ENCODE results near the gene PELI2.

Gene PELI2

GRCh38 chr14:56099081-56099797 is 19.0 kb upstream of the PELI2 start (continued):
- no peak for TF ChIP-seq ZBTB1 (tag by site-specific recombination; IDR thresholded peaks at IDR 0.05)
- TF ChIP-seq ZNF629 (tag by site-specific recombination; IDR thresholded peaks at IDR 0.05) = no peak

GRCh38 chr14:56100556-56100955 is 17.7 kb upstream of the PELI2 start:
- Histone ChIP-seq H3K27ac (ENCODE audit: extremely low read depth, low read depth, low read length) (no peak overlapping the region), H3K36me3 (ENCODE audit: control insufficient read depth in 2 of 2, insufficient read depth in 1 of 2, low read length in 2 of 2) (no peaks in the 10 kb centered on the region), H3K4me3 (ENCODE audit: low read depth, low read length) (no peak overlapping the region), H3K4me1 (ENCODE audit: control insufficient read depth, insufficient read depth, low read length) (no peaks in the 10 kb centered on the region), H3K9me3 (ENCODE audit: control insufficient read depth, insufficient read depth, low read depth, low read length) (no peaks in the 10 kb centered on the region)
- no peak for TF ChIP-seq PRDM1 (tag by site-specific recombination; IDR thresholded peaks at IDR 0.05)
- TF ChIP-seq, protein P1, sequence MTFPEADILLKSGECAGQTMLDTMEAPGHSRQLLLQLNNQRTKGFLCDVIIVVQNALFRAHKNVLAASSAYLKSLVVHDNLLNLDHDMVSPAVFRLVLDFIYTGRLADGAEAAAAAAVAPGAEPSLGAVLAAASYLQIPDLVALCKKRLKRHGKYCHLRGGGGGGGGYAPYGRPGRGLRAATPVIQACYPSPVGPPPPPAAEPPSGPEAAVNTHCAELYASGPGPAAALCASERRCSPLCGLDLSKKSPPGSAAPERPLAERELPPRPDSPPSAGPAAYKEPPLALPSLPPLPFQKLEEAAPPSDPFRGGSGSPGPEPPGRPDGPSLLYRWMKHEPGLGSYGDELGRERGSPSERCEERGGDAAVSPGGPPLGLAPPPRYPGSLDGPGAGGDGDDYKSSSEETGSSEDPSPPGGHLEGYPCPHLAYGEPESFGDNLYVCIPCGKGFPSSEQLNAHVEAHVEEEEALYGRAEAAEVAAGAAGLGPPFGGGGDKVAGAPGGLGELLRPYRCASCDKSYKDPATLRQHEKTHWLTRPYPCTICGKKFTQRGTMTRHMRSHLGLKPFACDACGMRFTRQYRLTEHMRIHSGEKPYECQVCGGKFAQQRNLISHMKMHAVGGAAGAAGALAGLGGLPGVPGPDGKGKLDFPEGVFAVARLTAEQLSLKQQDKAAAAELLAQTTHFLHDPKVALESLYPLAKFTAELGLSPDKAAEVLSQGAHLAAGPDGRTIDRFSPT (tag by site-specific recombination; IDR thresholded peaks at IDR 0.05) = no peak
- no peak for TF ChIP-seq ZNF140 (tag by site-specific recombination; IDR thresholded peaks at IDR 0.05)
- TF ChIP-seq ZBTB49 (tag by site-specific recombination; IDR thresholded peaks at IDR 0.05; ENCODE audit: low read depth) = no peak
- no peak for TF ChIP-seq ZFP37 (tag by site-specific recombination; IDR thresholded peaks at IDR 0.05)
- TF ChIP-seq KLF10 (tag by site-specific recombination; IDR thresholded peaks at IDR 0.05) = no peak
- no peak for TF ChIP-seq ZNF146 (tag by site-specific recombination; IDR thresholded peaks at IDR 0.05)
- no peak for TF ChIP-seq ZNF155 (tag by site-specific recombination; IDR thresholded peaks at IDR 0.05)
- TF ChIP-seq ZNF354C (tag by site-specific recombination; IDR thresholded peaks at IDR 0.05; ENCODE audit: borderline replicate concordance, low read depth) = no peak
- TF ChIP-seq, protein P2, sequence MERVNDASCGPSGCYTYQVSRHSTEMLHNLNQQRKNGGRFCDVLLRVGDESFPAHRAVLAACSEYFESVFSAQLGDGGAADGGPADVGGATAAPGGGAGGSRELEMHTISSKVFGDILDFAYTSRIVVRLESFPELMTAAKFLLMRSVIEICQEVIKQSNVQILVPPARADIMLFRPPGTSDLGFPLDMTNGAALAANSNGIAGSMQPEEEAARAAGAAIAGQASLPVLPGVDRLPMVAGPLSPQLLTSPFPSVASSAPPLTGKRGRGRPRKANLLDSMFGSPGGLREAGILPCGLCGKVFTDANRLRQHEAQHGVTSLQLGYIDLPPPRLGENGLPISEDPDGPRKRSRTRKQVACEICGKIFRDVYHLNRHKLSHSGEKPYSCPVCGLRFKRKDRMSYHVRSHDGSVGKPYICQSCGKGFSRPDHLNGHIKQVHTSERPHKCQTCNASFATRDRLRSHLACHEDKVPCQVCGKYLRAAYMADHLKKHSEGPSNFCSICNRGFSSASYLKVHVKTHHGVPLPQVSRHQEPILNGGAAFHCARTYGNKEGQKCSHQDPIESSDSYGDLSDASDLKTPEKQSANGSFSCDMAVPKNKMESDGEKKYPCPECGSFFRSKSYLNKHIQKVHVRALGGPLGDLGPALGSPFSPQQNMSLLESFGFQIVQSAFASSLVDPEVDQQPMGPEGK (tag by site-specific recombination; IDR thresholded peaks at IDR 0.05) = no peak
- TF ChIP-seq ZNF514 (tag by site-specific recombination; IDR thresholded peaks at IDR 0.05) = no peak
- TF ChIP-seq SALL2 (tag by site-specific recombination; IDR thresholded peaks at IDR 0.05; ENCODE audit: borderline replicate concordance) = no peak
- TF ChIP-seq ZBTB8A (tag by site-specific recombination; IDR thresholded peaks at IDR 0.05) = no peak
- ChIA-PET POLR2A (no interaction called here), CTCF (interaction anchor here (0.6 kb wide), 1 partner anchor 18 kb away, joined by 5 read pairs; the partner anchor contains the start of gene PELI2)

- no peak overlapping the region for H3K4me3 ChIP-seq (ENCODE audit: low read depth, low read length)
- CTCF ChIA-PET = interaction anchor here (0.6 kb wide), 1 partner anchor 1023 kb away, joined by 4 read pairs; no protein-coding TSS in a partner anchor
- POLR2A ChIA-PET = no interaction called here
- H3K9me3 ChIP-seq (ENCODE audit: control insufficient read depth, insufficient read depth, low read depth, low read length) = no peaks in the 10 kb centered on the region
- no peaks in the 10 kb centered on the region for H3K4me1 ChIP-seq (ENCODE audit: control insufficient read depth, insufficient read depth, low read length)
- no peak overlapping the region for H3K27ac ChIP-seq (ENCODE audit: extremely low read depth, low read depth, low read length)
- H3K36me3 ChIP-seq (ENCODE audit: control insufficient read depth in 2 of 2, insufficient read depth in 1 of 2, low read length in 2 of 2) = no peaks in the 10 kb centered on the region
- TF ChIP-seq, protein P3, sequence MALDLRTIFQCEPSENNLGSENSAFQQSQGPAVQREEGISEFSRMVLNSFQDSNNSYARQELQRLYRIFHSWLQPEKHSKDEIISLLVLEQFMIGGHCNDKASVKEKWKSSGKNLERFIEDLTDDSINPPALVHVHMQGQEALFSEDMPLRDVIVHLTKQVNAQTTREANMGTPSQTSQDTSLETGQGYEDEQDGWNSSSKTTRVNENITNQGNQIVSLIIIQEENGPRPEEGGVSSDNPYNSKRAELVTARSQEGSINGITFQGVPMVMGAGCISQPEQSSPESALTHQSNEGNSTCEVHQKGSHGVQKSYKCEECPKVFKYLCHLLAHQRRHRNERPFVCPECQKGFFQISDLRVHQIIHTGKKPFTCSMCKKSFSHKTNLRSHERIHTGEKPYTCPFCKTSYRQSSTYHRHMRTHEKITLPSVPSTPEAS (tag by site-specific recombination; IDR thresholded peaks at IDR 0.05) = no peak
- TF ChIP-seq, protein P4, sequence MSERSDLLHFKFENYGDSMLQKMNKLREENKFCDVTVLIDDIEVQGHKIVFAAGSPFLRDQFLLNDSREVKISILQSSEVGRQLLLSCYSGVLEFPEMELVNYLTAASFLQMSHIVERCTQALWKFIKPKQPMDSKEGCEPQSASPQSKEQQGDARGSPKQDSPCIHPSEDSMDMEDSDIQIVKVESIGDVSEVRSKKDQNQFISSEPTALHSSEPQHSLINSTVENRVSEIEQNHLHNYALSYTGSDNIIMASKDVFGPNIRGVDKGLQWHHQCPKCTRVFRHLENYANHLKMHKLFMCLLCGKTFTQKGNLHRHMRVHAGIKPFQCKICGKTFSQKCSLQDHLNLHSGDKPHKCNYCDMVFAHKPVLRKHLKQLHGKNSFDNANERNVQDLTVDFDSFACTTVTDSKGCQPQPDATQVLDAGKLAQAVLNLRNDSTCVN (tag by site-specific recombination; optimal IDR thresholded peaks at IDR 0.05) = no peak
- TF ChIP-seq GFI1B (tag by site-specific recombination; IDR thresholded peaks at IDR 0.05) (no peak), ZNF623 (tag by site-specific recombination; IDR thresholded peaks at IDR 0.05) (no peak), BCL11A (tag by site-specific recombination; IDR thresholded peaks at IDR 0.05; ENCODE audit: low read depth) (no peak), ZNF175 (tag by site-specific recombination; IDR thresholded peaks at IDR 0.05) (no peak), ZNF624 (tag by site-specific recombination; IDR thresholded peaks at IDR 0.05) (no peak), ZNF416 (tag by site-specific recombination; IDR thresholded peaks at IDR 0.05) (no peak)
- TF ChIP-seq, protein P5, sequence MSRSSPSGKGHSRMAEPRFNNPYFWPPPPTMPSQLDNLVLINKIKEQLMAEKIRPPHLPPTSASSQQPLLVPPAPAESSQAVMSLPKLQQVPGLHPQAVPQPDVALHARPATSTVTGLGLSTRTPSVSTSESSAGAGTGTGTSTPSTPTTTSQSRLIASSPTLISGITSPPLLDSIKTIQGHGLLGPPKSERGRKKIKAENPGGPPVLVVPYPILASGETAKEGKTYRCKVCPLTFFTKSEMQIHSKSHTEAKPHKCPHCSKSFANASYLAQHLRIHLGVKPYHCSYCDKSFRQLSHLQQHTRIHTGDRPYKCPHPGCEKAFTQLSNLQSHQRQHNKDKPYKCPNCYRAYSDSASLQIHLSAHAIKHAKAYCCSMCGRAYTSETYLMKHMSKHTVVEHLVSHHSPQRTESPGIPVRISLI (tag by site-specific recombination; IDR thresholded peaks at IDR 0.05) = no peak
Measured at GRCh38 chr14:56102941-56103340, 15.3 kb upstream of the PELI2 start.
